Spleen (tissue), 11 donors: ENCODE data around the gene COBL. TPM values are rescaled to one million over a fixed set of nuclear protein-coding genes. Genes with fewer than 3 reads are reported as not detected.

Source experiments
- DNase-seq: peaks from one replicate; pipeline ENCODE4 v3.0.0-alpha.2; 2020
- H3K27ac ChIP-seq, 8 donors: fragments of 200-600 bp; sonication (generic) in 7 of 8; 1 replicate in 4 of 8; 2 replicates in 4 of 8; pipeline versions ENCODE4 v1.5.0 to v1.8.0; 2016 to 2021; ENCODE audit warnings: inconsistent platforms in 4 of 8, mild to moderate bottlenecking in 4 of 8, moderate library complexity in 1 of 8
- H3K27me3 ChIP-seq, 7 donors: fragments of 200-600 bp; sonication (generic) in 6 of 7; replicated peaks in 1 of 7; 1 replicate in 4 of 7; 2 replicates in 3 of 7; pipeline versions ENCODE4 v1.5.0 to v1.8.0; 2016 to 2021; ENCODE audit warnings: inconsistent platforms in 3 of 7, mild to moderate bottlenecking in 1 of 7
- H3K36me3 ChIP-seq, 6 donors: fragments of 200-600 bp; sonication (generic) in 5 of 6; 1 replicate in 4 of 6; 2 replicates in 2 of 6; pipeline versions ENCODE4 v1.5.0 to v1.8.0; 2016 to 2021; ENCODE audit warnings: inconsistent platforms in 2 of 6
- H3K4me1 ChIP-seq, 6 donors: fragments of 200-600 bp; sonication (generic) in 5 of 6; 1 replicate in 3 of 6; 2 replicates in 3 of 6; pipeline versions ENCODE4 v1.5.0 to v1.8.0; 2016 to 2021; ENCODE audit warnings: inconsistent platforms in 3 of 6
- H3K4me3 ChIP-seq, 8 donors: fragments of 200-600 bp; sonication (generic) in 7 of 8; 1 replicate in 4 of 8; 2 replicates in 4 of 8; pipeline versions ENCODE4 v1.5.0 to v1.8.0; 2016 to 2021; ENCODE audit warnings: inconsistent platforms in 4 of 8, mild to moderate bottlenecking in 4 of 8, moderate library complexity in 2 of 8
- H3K9me3 ChIP-seq, 8 donors: fragments of 200-600 bp; sonication (generic) in 7 of 8; 1 replicate in 4 of 8; 2 replicates in 4 of 8; pipeline versions ENCODE4 v1.5.0 to v1.8.0; 2016 to 2021; ENCODE audit warnings: inconsistent platforms in 4 of 8
- CTCF ChIP-seq, 11 experiments: fragments of 200-600 bp in 7 of 11; fragments of 450-650 bp in 4 of 11; sonication (generic) in 4 of 11; IDR thresholded peaks in 8 of 11; conservative IDR thresholded peaks in 3 of 11; 1 replicate in 7 of 11; 2 replicates in 4 of 11; pipeline versions ENCODE4 v1.4.0 to v1.8.0; 2016 to 2021; ENCODE audit warnings: antibody characterized with exemption in 11 of 11, inconsistent platforms in 4 of 11, mild to moderate bottlenecking in 1 of 11
- POLR2A ChIP-seq, 3 donors: fragments of 450-650 bp; IDR thresholded peaks; one replicate each; pipeline ENCODE4 v1.5.1; 2017; ENCODE audit warnings: antibody characterized with exemption in 3 of 3, mild to moderate bottlenecking in 1 of 3
- POLR2AphosphoS5 ChIP-seq, 3 donors: sonication (generic); formaldehyde crosslinking; IDR thresholded peaks; one replicate each; pipeline ENCODE4 v1.5.1; 2017; ENCODE audit warnings: antibody characterized with exemption in 3 of 3
- WGBS, 5 donors: extraction: QIAGEN DNeasy Blood & Tissue Kit in 3 of 5; methylation state at CpG; one replicate each; pipeline versions ENCODE4 v1.1.5 to v1.1.7; 2013 to 2018; 5-methylcytosine and 5-hydroxymethylcytosine counted together
- intact Hi-C: fragments of 100-400 bp; cut with DNase I; formaldehyde crosslinking; loops from one replicate; pipeline ENCODE4 v1.15.0; 2023; ENCODE audit warnings: low total_unique reads
- polyA plus RNA-seq, 3 donors: library from polyadenylated mRNA; stranded (reverse); fragments of 200-250 nt; gene quantifications; one replicate each; pipeline ENCODE4 v1.2.1, GENCODE V29; 2013
- total RNA-seq, 7 donors: library from RNA; depleted of rRNA in 3 of 7; stranded (reverse); fragments of >200 nt in 3 of 7; fragmentation: NEBNext Ultra II Directional in 4 of 7; extraction: Animal tissue kit (Norgen Biotek cat#: 25700) in 4 of 7; gene quantifications; one replicate each; pipeline versions ENCODE4 v1.1.0 to v1.2.1, GENCODE V29; 2016 to 2021
- donor health status: healthy with polysubstance abuse.
- donor health status: DM: no; HTN: no; CAD: no; lungs with moderate emphysema.
- donor health status: DM: no; HTN: no; CAD: no.
- donor health status: Bipolar disorder and iron deficiency.
- donor health status: healthy.
- donor health status: DM: no; HTN: no; CAD: no.
- donor health status: DM: yes; HTN: yes; CAD: no.

The COBL gene
- total and polyA plus RNA-seq, 10 donors = 0.09 to 0.80 (median 0.57) TPM; not detected in 1

GRCh38 chr7:51239691-51240090 lies 76.9 kb downstream of the COBL start:
- no peaks in the 10 kb centered on the region for H3K36me3 ChIP-seq
- no peaks in the 10 kb centered on the region for H3K27me3 ChIP-seq
- no peaks in the 10 kb centered on the region for H3K4me1 ChIP-seq
- WGBS, 5 donors = 78 to 87% (median 82%) methylated on average over 3 of the region's 3 CpGs
- TF ChIP-seq POLR2AphosphoS5 (IDR thresholded peaks at IDR 0.05) = no peak
- no peak for TF ChIP-seq POLR2A (IDR thresholded peaks at IDR 0.05)
- no peak for TF ChIP-seq CTCF (IDR thresholded peaks at IDR 0.05 in 8 of 11, conservative IDR thresholded peaks at IDR 0.05 in 3 of 11)
- no peak for DNase-seq
- H3K27ac ChIP-seq = no peak overlapping the region
- intact Hi-C loops = no loop called here
- H3K9me3 ChIP-seq = no peaks in the 10 kb centered on the region
- no peak overlapping the region for H3K4me3 ChIP-seq

- intact Hi-C loops = no loop called here
- H3K4me1 ChIP-seq = no peaks in the 10 kb centered on the region
- 76 to 90% (median 85%) methylated on average over 4 of the region's 4 CpGs for WGBS, 5 donors
- DNase-seq = no peak
- H3K27me3 ChIP-seq = no peaks in the 10 kb centered on the region
- H3K27ac ChIP-seq = no peak overlapping the region
- TF ChIP-seq POLR2A (IDR thresholded peaks at IDR 0.05) = no peak
- no peak for TF ChIP-seq POLR2AphosphoS5 (IDR thresholded peaks at IDR 0.05)
- no peak for TF ChIP-seq CTCF (IDR thresholded peaks at IDR 0.05 in 8 of 11, conservative IDR thresholded peaks at IDR 0.05 in 3 of 11)
- H3K4me3 ChIP-seq = no peak overlapping the region
- H3K36me3 ChIP-seq = no peaks in the 10 kb centered on the region
- no peaks in the 10 kb centered on the region for H3K9me3 ChIP-seq
Measured at GRCh38 chr7:51238981-51239495, 77.6 kb downstream of the COBL start.

GRCh38 chr7:51237446-51238133 lies 79.0 kb downstream of the COBL start:
- Histone ChIP-seq H3K27me3 (no peaks in the 10 kb centered on the region), H3K4me1 (no peaks in the 10 kb centered on the region), H3K9me3 (no peaks in the 10 kb centered on the region), H3K27ac (no peak overlapping the region), H3K4me3 (no peak overlapping the region), H3K36me3 (no peaks in the 10 kb centered on the region)
- TF ChIP-seq CTCF (IDR thresholded peaks at IDR 0.05 in 8 of 11, conservative IDR thresholded peaks at IDR 0.05 in 3 of 11) (no peak), POLR2AphosphoS5 (IDR thresholded peaks at IDR 0.05) (no peak)
- intact Hi-C loops = no loop called here
- DNase-seq = no peak
- WGBS, 5 donors = 79 to 95% (median 82%) methylated on average over 9 of the region's 9 CpGs

- no peaks in the 10 kb centered on the region for H3K4me1 ChIP-seq
- peaks cover 0 to 2% (median 0%) of the 10 kb centered on the region in 7 donors for H3K27me3 ChIP-seq
- no peak overlapping the region for H3K4me3 ChIP-seq
- TF ChIP-seq POLR2A (IDR thresholded peaks at IDR 0.05) (no peak), POLR2AphosphoS5 (IDR thresholded peaks at IDR 0.05) (no peak)
- DNase-seq = no peak
- WGBS, 5 donors = 64 to 82% (median 72%) methylated on average over 8 of the region's 8 CpGs
- H3K27ac ChIP-seq = no peak overlapping the region
- H3K36me3 ChIP-seq = no peaks in the 10 kb centered on the region
- no peaks in the 10 kb centered on the region for H3K9me3 ChIP-seq
- intact Hi-C loops = no loop called here
Measured at GRCh38 chr7:51236470-51237132, 80.0 kb downstream of the COBL start.
